Measurements from ENCODE around the gene KCNK7. TPM values are rescaled to one million over a fixed set of nuclear protein-coding genes. Genes with fewer than 3 reads are reported as not detected.

The KCNK7 gene
- total RNA-seq, 4 donors from 2014 or later, result 1.2 TPM; not detected in 3

DNA sequence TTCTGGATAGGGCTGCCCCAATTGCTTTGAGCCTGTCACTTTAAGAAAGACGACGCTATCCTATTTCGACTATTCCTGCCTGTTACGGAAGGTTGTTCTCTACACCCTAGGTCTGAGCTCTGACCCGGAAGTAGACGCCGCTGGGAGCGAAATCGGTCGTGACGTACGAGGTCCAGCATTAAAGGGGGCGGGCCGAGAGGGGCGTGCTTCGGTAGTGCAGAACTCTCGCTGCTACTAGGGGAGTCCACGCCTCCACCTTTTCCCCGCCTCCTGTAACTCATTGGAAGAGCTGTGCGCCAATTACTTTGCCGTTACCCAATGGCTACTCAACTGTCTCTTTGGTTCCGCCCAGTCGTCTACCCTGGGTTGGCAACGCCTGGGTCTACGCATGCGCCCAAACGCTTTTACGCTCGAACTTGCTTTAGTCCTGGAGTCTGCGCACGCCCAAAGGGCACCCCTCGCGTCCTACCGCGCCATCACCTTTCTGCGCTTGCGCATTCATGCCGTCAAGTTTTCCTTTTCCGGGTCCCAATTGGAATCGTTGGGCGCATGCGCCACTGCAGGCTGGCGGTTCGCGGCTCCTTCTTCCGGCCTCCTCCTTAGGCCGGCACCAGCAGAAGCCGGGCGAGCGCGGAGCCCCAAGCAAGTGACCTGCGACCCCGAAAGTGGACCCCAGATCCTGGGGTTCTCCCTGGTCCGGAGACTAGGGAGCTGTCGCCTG lies 19.8 kb upstream of the KCNK7 start, which contains the start of gene PCNX3:
Gene PCNX3 (plus strand): TSS at position 548 of the 721 bp plus-strand sequence. CDS start 536 bp downstream, outside the sequence.
- no peaks in the 10 kb centered on the region for H3K9me3 ChIP-seq
- H3K36me3 ChIP-seq, result peaks cover 28 to 31% of the 10 kb centered on the region in 2 donors
- H3K4me3 ChIP-seq (replicated peaks in 1 of 3), result peak within 1 kb of the TSS; percentile 68 to 95 (median 75)
- H3K4me1 ChIP-seq, result peaks cover 30 to 40% of the 10 kb centered on the region in 2 donors
- H3K27me3 ChIP-seq, result no peaks in the 10 kb centered on the region
- H3K27ac ChIP-seq, result peak within 1 kb of the TSS; percentile 90 to 94 (median 91)
- TF ChIP-seq POLR2A (IDR thresholded peaks at IDR 0.05), result peak in 1 of 2 donors; percentile 54
- TF ChIP-seq, protein P1, sequence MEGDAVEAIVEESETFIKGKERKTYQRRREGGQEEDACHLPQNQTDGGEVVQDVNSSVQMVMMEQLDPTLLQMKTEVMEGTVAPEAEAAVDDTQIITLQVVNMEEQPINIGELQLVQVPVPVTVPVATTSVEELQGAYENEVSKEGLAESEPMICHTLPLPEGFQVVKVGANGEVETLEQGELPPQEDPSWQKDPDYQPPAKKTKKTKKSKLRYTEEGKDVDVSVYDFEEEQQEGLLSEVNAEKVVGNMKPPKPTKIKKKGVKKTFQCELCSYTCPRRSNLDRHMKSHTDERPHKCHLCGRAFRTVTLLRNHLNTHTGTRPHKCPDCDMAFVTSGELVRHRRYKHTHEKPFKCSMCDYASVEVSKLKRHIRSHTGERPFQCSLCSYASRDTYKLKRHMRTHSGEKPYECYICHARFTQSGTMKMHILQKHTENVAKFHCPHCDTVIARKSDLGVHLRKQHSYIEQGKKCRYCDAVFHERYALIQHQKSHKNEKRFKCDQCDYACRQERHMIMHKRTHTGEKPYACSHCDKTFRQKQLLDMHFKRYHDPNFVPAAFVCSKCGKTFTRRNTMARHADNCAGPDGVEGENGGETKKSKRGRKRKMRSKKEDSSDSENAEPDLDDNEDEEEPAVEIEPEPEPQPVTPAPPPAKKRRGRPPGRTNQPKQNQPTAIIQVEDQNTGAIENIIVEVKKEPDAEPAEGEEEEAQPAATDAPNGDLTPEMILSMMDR (IDR thresholded peaks at IDR 0.05), result peak in 1 of 6 experiments; percentile 37
- WGBS, 2 donors, result 0 to 1% methylated on average over 28 to 46 of the region's 55 CpGs
- intact Hi-C loops (cut with DNase I), result loop anchor here (5.0 kb wide), 2 partner anchors 37 to 688 kb away; no protein-coding TSS in a partner anchor
- DNase-seq, result peak; percentile 100

DNA sequence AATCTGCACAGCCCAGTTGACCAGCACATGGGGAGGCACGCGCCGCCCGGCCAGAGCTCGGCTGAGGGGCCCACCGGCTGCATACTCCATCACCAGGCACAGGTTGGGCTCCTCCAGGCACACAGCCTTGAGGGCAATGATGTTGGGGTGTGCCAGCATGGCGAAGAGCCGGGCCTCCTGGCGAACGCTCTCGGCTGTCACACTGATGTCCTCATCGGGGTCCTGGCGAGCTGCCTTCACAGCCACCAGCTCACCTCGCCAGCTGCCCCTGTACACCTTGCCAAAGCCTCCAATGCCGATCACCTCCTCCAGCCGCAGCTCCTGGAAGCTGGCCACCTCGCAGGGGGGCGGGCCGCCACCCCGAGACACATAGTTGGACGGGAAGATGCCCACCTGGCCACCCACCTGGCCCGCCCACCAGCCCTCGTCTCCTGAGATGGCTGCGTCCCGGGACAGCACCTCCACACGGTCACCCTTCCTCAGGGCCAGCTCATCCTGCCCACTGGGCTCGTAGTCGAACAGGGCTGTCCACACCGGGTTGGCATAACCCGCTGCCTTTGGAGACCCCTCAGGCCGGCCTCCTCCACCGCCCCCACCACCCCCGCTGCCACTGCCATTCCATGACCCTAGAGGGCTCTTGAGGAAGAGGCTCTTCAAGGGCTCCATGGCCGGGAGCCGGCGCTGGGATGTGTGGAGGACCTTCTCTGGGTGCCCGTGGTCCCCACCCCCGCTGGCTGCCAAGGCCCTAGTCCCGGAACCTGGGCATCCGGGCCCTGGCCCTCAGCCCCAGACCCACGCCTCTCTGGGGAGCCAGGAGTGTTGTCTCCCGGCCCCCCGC lies 17.7 kb upstream of the KCNK7 start:
- intact Hi-C loops (cut with DNase I), result no loop called here
- peak; percentile 46 to 61 for DNase-seq
- H3K9me3 ChIP-seq, result no peaks in the 10 kb centered on the region
- 14 to 27% methylated on average over 11 to 30 of the region's 43 CpGs for WGBS, 2 donors
- H3K27ac ChIP-seq, result peak overlapping the region; percentile 90 to 94 (median 91)
- no peak for TF ChIP-seq POLR2A (IDR thresholded peaks at IDR 0.05)
- TF ChIP-seq, protein P1 (IDR thresholded peaks at IDR 0.05), result no peak
- H3K4me3 ChIP-seq (replicated peaks in 1 of 3), result peak overlapping the region; percentile 53 to 77 (median 75)
- peaks cover 8 to 12% of the 10 kb centered on the region in 2 donors for H3K36me3 ChIP-seq
- H3K27me3 ChIP-seq, result no peaks in the 10 kb centered on the region
- peaks cover 34 to 53% of the 10 kb centered on the region in 2 donors for H3K4me1 ChIP-seq

DNA sequence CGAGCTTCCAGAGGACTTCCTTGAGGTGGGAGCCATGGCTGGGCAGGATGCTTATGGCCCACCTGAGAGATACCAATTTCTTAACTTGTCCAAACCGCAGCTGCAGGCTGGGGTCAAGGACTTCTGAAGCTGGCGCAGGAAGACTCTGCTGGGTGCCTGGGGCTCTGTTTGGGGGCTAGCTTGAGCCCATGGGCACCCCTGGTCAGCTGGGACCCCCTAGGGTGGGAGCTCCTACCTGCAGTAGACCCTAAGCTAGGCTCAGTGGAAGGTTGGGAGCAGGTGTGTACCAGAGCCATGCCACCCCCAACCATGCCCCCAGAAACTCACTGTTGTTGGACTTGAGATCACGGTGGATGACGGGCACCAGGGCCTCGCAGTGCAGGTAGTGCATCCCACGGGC lies 17.1 kb upstream of the KCNK7 start:
- Histone ChIP-seq H3K27me3 (no peaks in the 10 kb centered on the region), H3K4me3 (replicated peaks in 1 of 3) (peak overlapping the region in 1 of 3 donors; percentile 77), H3K9me3 (no peaks in the 10 kb centered on the region), H3K27ac (peak overlapping the region in 2 of 3 donors; percentile 90 to 91), H3K4me1 (peaks cover 34 to 56% of the 10 kb centered on the region in 2 donors), H3K36me3 (peaks cover 2 to 6% of the 10 kb centered on the region in 2 donors)
- WGBS, 2 donors, result 74 to 81% methylated on average over 3 to 7 of the region's 7 CpGs
- DNase-seq, result no peak
- intact Hi-C loops (cut with DNase I), result no loop called here
- no peak for TF ChIP-seq POLR2A (IDR thresholded peaks at IDR 0.05)
- TF ChIP-seq, protein P1 (IDR thresholded peaks at IDR 0.05), result no peak

DNA sequence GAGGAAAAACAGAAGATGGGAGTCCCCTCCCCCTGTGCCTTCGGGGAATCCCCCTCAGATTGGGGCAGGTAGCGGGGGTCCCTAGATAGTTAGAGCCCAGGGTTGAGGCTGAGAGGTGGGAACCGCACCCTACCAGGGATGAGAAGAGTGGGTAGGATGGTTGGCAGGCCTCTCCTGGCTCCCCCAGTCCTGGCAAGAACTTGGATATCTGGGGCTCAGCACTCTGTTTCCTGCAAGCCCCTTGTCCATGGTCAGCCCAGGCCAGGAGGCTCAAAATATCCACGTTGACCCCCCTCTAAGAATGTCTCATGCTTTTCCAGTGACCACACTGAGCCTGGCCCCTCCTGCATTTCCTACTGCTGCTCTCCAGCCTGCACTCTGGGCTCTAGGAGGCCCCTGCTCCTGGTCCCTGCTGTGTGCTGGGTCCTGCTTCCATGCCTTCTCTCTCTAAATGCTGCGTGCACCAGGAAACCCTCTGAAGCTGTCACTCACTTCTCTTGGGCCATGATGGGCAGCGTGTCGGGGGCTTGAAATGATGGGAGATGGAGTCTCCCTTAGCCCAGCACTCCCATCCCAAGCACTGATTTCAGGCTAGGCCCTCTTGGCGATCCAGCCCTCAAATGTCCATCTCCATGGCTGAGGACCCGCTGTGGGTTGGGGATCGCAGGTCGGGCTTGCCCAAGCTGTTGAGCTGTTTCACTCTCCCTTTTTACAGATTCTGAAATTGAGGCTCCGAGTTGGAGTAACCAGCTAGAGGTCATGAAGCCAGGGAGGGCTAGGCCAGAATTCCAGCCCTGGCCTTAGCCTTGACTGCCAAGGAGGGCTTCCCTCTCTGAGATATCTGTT lies 16.4 kb upstream of the KCNK7 start:
- Histone ChIP-seq H3K36me3 (no peaks in the 10 kb centered on the region), H3K4me3 (replicated peaks in 1 of 3) (peak overlapping the region in 1 of 3 donors; percentile 77), H3K27ac (peak overlapping the region in 2 of 3 donors; percentile 46 to 90), H3K27me3 (no peaks in the 10 kb centered on the region), H3K9me3 (no peaks in the 10 kb centered on the region), H3K4me1 (peaks cover 34 to 57% of the 10 kb centered on the region in 2 donors)
- DNase-seq, result no peak
- intact Hi-C loops (cut with DNase I), result no loop called here
- WGBS, 2 donors, result 65 to 80% methylated on average over 10 to 12 of the region's 12 CpGs
- TF ChIP-seq, protein P1 (IDR thresholded peaks at IDR 0.05), result no peak
- no peak for TF ChIP-seq POLR2A (IDR thresholded peaks at IDR 0.05)

Data from thyroid gland (tissue), 4 donors.